H1 (cell line): ENCODE results near the gene RAB41. TPM values are rescaled to one million over a fixed set of nuclear protein-coding genes. Genes with fewer than 3 reads are reported as not detected.

Source experiments
- CTCF ChIA-PET: fragments of 300-600 bp; sonication (Branson Sonifier 250); formaldehyde crosslinking; loops from one replicate; lab custom pipeline; 2021; ENCODE audit not compliant: partially characterized antibody; lab: Charles Lee
- POLR2A ChIA-PET: fragments of 300-600 bp; sonication (Branson Sonifier 250); formaldehyde crosslinking; loops from one replicate; lab custom pipeline; 2021; ENCODE audit warnings: inconsistent platforms; ENCODE audit not compliant: partially characterized antibody; lab: Charles Lee
- DNase-seq, 2 experiments: peaks; one replicate each; pipeline versions ENCODE4 v3.0.0 to v3.0.0-alpha.2; 2010 to 2022; ENCODE audit warnings: low spot score in 2 of 2, low read depth in 1 of 2, mixed read lengths in 1 of 2
- FAIRE-seq: peaks from 2 replicates; lab custom pipeline; 2011; peaks lifted over from hg19 to GRCh38; lab: Jason Lieb, UNC
- H2AFZ ChIP-seq: 2 replicates; pipeline ENCODE4 v1.8.1; 2012; ENCODE audit warnings: low read length, inconsistent platforms
- H2AK5ac ChIP-seq: 2 replicates; pipeline ENCODE4 v1.6.1; 2013; ENCODE audit warnings: low read depth, low read length
- H2BK120ac ChIP-seq: replicated peaks from 2 replicates; pipeline ENCODE3; 2013; ENCODE audit warnings: low read depth, low read length, inconsistent platforms
- H2BK12ac ChIP-seq: 2 replicates; pipeline ENCODE4 v1.6.1; 2013; ENCODE audit warnings: low read depth, low read length
- H2BK15ac ChIP-seq: 2 replicates; pipeline ENCODE4 v1.6.1; 2013; ENCODE audit warnings: low read length
- H2BK20ac ChIP-seq: 2 replicates; pipeline ENCODE4 v1.6.1; 2013; ENCODE audit warnings: low read length
- H2BK5ac ChIP-seq: 2 replicates; pipeline ENCODE4 v1.6.1; 2013; ENCODE audit warnings: low read depth, low read length
- H3K14ac ChIP-seq: 2 replicates; pipeline ENCODE4 v1.6.1; 2013; ENCODE audit warnings: inconsistent platforms; ENCODE audit not compliant: insufficient read length
- H3K18ac ChIP-seq: 2 replicates; pipeline ENCODE4 v1.6.1; 2013; ENCODE audit warnings: low read length; ENCODE audit errors: extremely low read depth
- H3K23ac ChIP-seq: 2 replicates; pipeline ENCODE4 v1.6.1; 2013; ENCODE audit warnings: inconsistent platforms; ENCODE audit not compliant: insufficient read length
- H3K23me2 ChIP-seq: 2 replicates; pipeline ENCODE4 v1.6.1; 2013; ENCODE audit warnings: low read depth, low read length
- H3K27ac ChIP-seq: 2 replicates; pipeline ENCODE4 v1.6.1; 2011; ENCODE audit warnings: low read depth, low read length, inconsistent platforms
- H3K27me3 ChIP-seq, 4 experiments: replicated peaks in 1 of 4; 1 replicate in 1 of 4; 2 replicates in 3 of 4; pipeline versions ENCODE4 v1.6.1 to v1.8.1; 2011 to 2013; ENCODE audit warnings: low read length in 3 of 4, mild to moderate bottlenecking in 3 of 4, inconsistent platforms in 2 of 4, mixed read lengths in 2 of 4, moderate library complexity in 1 of 4; ENCODE audit not compliant: control insufficient read depth in 3 of 4, insufficient read depth in 3 of 4; ENCODE audit errors: extremely low read depth in 1 of 4
- H3K36me3 ChIP-seq, 4 experiments: 2 replicates each; pipeline versions ENCODE4 v1.6.1 to v1.8.1; 2011 to 2013; ENCODE audit warnings: mild to moderate bottlenecking in 4 of 4, low read length in 3 of 4, moderate library complexity in 2 of 4, control low read depth in 1 of 4, inconsistent platforms in 1 of 4; ENCODE audit not compliant: insufficient read depth in 4 of 4, control insufficient read depth in 2 of 4
- H3K4ac ChIP-seq: replicated peaks from 2 replicates; pipeline ENCODE3; 2013; ENCODE audit warnings: low read length, low read depth, mixed read lengths, inconsistent platforms; ENCODE audit not compliant: insufficient read length
- H3K4me1 ChIP-seq, 4 experiments: replicated peaks in 1 of 4; 1 replicate in 1 of 4; 2 replicates in 3 of 4; pipeline versions ENCODE4 v1.6.1 to v1.8.1; 2011 to 2013; ENCODE audit warnings: low read length in 3 of 4, inconsistent platforms in 2 of 4, mixed read lengths in 1 of 4; ENCODE audit not compliant: insufficient read depth in 4 of 4, control insufficient read depth in 3 of 4
- H3K4me2 ChIP-seq, 2 experiments: 2 replicates each; pipeline versions ENCODE4 v1.6.1 to v1.8.1; 2011 to 2013; ENCODE audit warnings: low read depth in 2 of 2, low read length in 2 of 2, control low read depth in 1 of 2, inconsistent platforms in 1 of 2, mild to moderate bottlenecking in 1 of 2; ENCODE audit not compliant: insufficient read depth in 1 of 2
- H3K4me3 ChIP-seq, 4 experiments: fragments of 200-600, 300-600 bp in 1 of 4; sonication (generic), shearing (Covaris generic), sonication (Bioruptor Twin) in 1 of 4; 2 replicates each; pipeline versions ENCODE4 v1.5.1 to v1.8.1; 2011 to 2016; ENCODE audit warnings: low read length in 4 of 4, low read depth in 3 of 4, control low read depth in 2 of 4, inconsistent platforms in 2 of 4, mild to moderate bottlenecking in 2 of 4, mixed read lengths in 1 of 4, moderate library complexity in 1 of 4; ENCODE audit not compliant: insufficient read depth in 2 of 4; ENCODE audit errors: extremely low read depth in 1 of 4
- H3K56ac ChIP-seq: replicated peaks from 2 replicates; pipeline ENCODE3; 2013; ENCODE audit warnings: low read depth, mild to moderate bottlenecking, mixed read lengths, low read length, inconsistent platforms; ENCODE audit not compliant: insufficient read length
- H3K79me1 ChIP-seq: 2 replicates; pipeline ENCODE4 v1.6.1; 2013; ENCODE audit warnings: low read depth, low read length, control low read depth
- H3K79me2 ChIP-seq, 2 experiments: 2 replicates each; pipeline versions ENCODE4 v1.6.1 to v1.8.1; 2012 to 2013; ENCODE audit warnings: low read length in 2 of 2, mild to moderate bottlenecking in 2 of 2, inconsistent platforms in 1 of 2; ENCODE audit not compliant: insufficient read depth in 2 of 2, control insufficient read depth in 1 of 2
- H3K9ac ChIP-seq, 4 experiments: replicated peaks in 1 of 4; 1 replicate in 1 of 4; 2 replicates in 3 of 4; pipeline versions ENCODE4 v1.6.1 to v1.8.1; 2011 to 2013; ENCODE audit warnings: low read depth in 3 of 4, low read length in 3 of 4, control low read depth in 2 of 4, mild to moderate bottlenecking in 2 of 4, moderate library complexity in 2 of 4, inconsistent platforms in 1 of 4; ENCODE audit errors: extremely low read depth in 1 of 4
- H3K9me3 ChIP-seq, 2 experiments: 2 replicates each; pipeline versions ENCODE4 v1.6.1 to v1.8.1; 2012 to 2013; ENCODE audit warnings: mild to moderate bottlenecking in 2 of 2, moderate library complexity in 2 of 2, control low read depth in 1 of 2, inconsistent platforms in 1 of 2, low read depth in 1 of 2, low read length in 1 of 2, mixed read lengths in 1 of 2; ENCODE audit not compliant: insufficient read depth in 2 of 2
- H4K20me1 ChIP-seq, 2 experiments: replicated peaks in 1 of 2; 2 replicates each; pipeline versions ENCODE3 to v1.8.1; 2011 to 2013; ENCODE audit warnings: inconsistent platforms in 2 of 2, low read length in 2 of 2, mild to moderate bottlenecking in 1 of 2; ENCODE audit not compliant: insufficient read depth in 2 of 2, control insufficient read depth in 1 of 2
- H4K5ac ChIP-seq: 2 replicates; pipeline ENCODE4 v1.6.1; 2013; ENCODE audit warnings: low read length, low read depth, mixed read lengths, inconsistent platforms; ENCODE audit not compliant: insufficient read length
- H4K8ac ChIP-seq: 2 replicates; pipeline ENCODE4 v1.8.0; 2013; ENCODE audit warnings: mild to moderate bottlenecking, moderate library complexity, low read length, inconsistent platforms; ENCODE audit not compliant: insufficient read depth; ENCODE audit errors: extremely low read depth
- H4K91ac ChIP-seq: replicated peaks from 2 replicates; pipeline ENCODE3; 2013; ENCODE audit warnings: low read length, mixed read lengths, inconsistent platforms; ENCODE audit not compliant: insufficient read length
- BACH1 ChIP-seq: IDR thresholded peaks from 2 replicates; pipeline ENCODE4 v1.6.1; 2012; ENCODE audit warnings: low read length, improper control_type of control experiment
- CREB1 ChIP-seq: IDR thresholded peaks from 2 replicates; pipeline ENCODE4 v1.6.1; 2012; ENCODE audit warnings: inconsistent platforms
- EGR1 ChIP-seq: IDR thresholded peaks from 2 replicates; pipeline ENCODE4 v1.6.1; 2011; ENCODE audit warnings: low read depth, low read length, borderline replicate concordance
- GTF2F1 ChIP-seq: IDR thresholded peaks from 2 replicates; pipeline ENCODE4 v1.6.1; 2012; ENCODE audit warnings: low read depth, low read length, improper control_type of control experiment, borderline replicate concordance
- JUN ChIP-seq: IDR thresholded peaks from 2 replicates; pipeline ENCODE4 v1.6.1; 2011; ENCODE audit warnings: low read depth, mild to moderate bottlenecking, improper control_type of control experiment, low read length
- JUND ChIP-seq: IDR thresholded peaks from 2 replicates; pipeline ENCODE4 v1.6.1; 2011; ENCODE audit warnings: mild to moderate bottlenecking, improper control_type of control experiment, low read length
- RAD21 ChIP-seq, 2 experiments: IDR thresholded peaks in 1 of 2; conservative IDR thresholded peaks in 1 of 2; 2 replicates each; pipeline ENCODE4 v1.6.1; 2011; ENCODE audit warnings: low read depth in 2 of 2, low read length in 2 of 2, improper control_type of control experiment in 1 of 2, inconsistent platforms in 1 of 2, mild to moderate bottlenecking in 1 of 2, moderate library complexity in 1 of 2
- SP4 ChIP-seq: IDR thresholded peaks from 2 replicates; pipeline ENCODE4 v1.6.1; 2012; ENCODE audit warnings: low read length, inconsistent platforms
- WGBS, 2 experiments: shearing (Covaris generic) in 1 of 2; methylation state at CpG; one replicate each; pipeline versions ENCODE4 v1.1.6 to v1.1.7; 2013 to 2015; ENCODE audit warnings: low lambda C conversion rate in 2 of 2, mixed read lengths in 2 of 2, inconsistent platforms in 1 of 2, low coverage in 1 of 2, missing lambda C conversion rate in 1 of 2; ENCODE audit not compliant: insufficient replicate concordance in 2 of 2, insufficient coverage in 1 of 2, insufficient read length in 1 of 2; ENCODE audit errors: extremely low coverage in 1 of 2, missing lambda C conversion rate in 1 of 2; 5-methylcytosine and 5-hydroxymethylcytosine counted together
- polyA plus RNA-seq, 7 experiments: library from polyadenylated mRNA; depleted of rRNA in 3 of 7; stranded (reverse) in 5 of 7; unstranded in 2 of 7; fragments of >200 nt in 5 of 7; fragments of 200-250 nt in 2 of 7; gene quantifications; 1 replicate in 5 of 7; 2 replicates in 1 of 7; 4 replicates in 1 of 7; pipeline versions ENCODE4 v1.2.1 to v1.2.3, GENCODE V29; 2011 to 2013; ENCODE audit warnings: missing spikeins in 2 of 7, mixed read lengths in 2 of 7
- total RNA-seq: library from RNA; stranded (reverse); fragmentation: NEBNext Ultra II Directional; extraction: Animal tissue kit (Norgen Biotek cat#: 25700); gene quantifications from 2 replicates; pipeline ENCODE4 v1.2.1, GENCODE V29; 2021
- TF ChIP-seq, protein P1 (sequence below), 3 experiments: IDR thresholded peaks; 1 replicate in 2 of 3; 2 replicates in 1 of 3; pipeline versions ENCODE4 v1.5.1 to v1.6.1; 2011; ENCODE audit warnings: low read length in 3 of 3, mild to moderate bottlenecking in 3 of 3, inconsistent platforms in 2 of 3, low read depth in 1 of 3, moderate library complexity in 1 of 3; ENCODE audit not compliant: insufficient read depth in 1 of 3; ENCODE audit errors: control extremely low read depth in 1 of 3
- TF ChIP-seq, protein P2 (sequence below): IDR thresholded peaks from 2 replicates; pipeline ENCODE4 v1.6.1; 2012; ENCODE audit warnings: low read length, inconsistent platforms

The RAB41 gene
- total and polyA plus RNA-seq, 2 of the 8 experiments (the other 6 are each of a cell fraction or from before 2014, with no cell fraction given) = not detected

DNA sequence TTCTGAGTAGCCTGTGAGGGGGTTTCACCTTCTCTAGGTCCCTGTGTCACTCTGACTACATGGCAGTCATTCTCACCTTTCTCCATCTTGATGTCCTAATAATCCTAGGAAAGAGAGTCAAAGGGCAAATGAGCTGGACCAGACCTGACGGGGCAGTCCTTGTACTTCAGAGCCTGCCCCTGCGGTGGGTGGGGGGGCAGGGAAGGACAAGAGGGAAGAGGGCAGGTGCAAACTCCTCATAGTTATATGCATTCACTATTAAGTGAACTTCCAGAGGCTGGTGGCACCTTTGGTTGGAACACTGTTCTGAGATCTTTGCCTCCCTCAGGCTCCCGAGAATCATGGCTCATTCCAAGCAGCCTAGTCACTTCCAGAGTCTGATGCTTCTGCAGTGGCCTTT, 47.6 kb upstream of the RAB41 start, which contains the start of gene AWAT1:
TSS of gene AWAT1 (plus strand) at position 301 of the 400 bp plus-strand sequence. CDS start at position 342, 41 bp downstream.
- Histone ChIP-seq H3K4ac (no peak within 1 kb of the TSS), H3K27ac (no peak within 1 kb of the TSS), H3K4me3 (no peak within 1 kb of the TSS), H2AK5ac (no peak within 1 kb of the TSS), H3K4me1 (no peaks in the 10 kb centered on the region), H4K8ac (no peak within 1 kb of the TSS), H3K9ac (no peak within 1 kb of the TSS), H4K5ac (no peak within 1 kb of the TSS), H2BK15ac (no peak within 1 kb of the TSS), H3K79me1 (no peaks in the 10 kb centered on the region), H2BK12ac (no peak within 1 kb of the TSS), H3K79me2 (no peaks in the 10 kb centered on the region), H2AFZ (no peak within 1 kb of the TSS), H3K23me2 (no peaks in the 10 kb centered on the region), H3K14ac (no peak within 1 kb of the TSS), H3K56ac (no peak within 1 kb of the TSS), H4K91ac (no peak within 1 kb of the TSS), H3K27me3 (no peaks in the 10 kb centered on the region), H4K20me1 (no peaks in the 10 kb centered on the region), H3K36me3 (no peaks in the 10 kb centered on the region), H3K9me3 (no peaks in the 10 kb centered on the region), H3K18ac (no peak within 1 kb of the TSS), H3K23ac (no peak within 1 kb of the TSS), H2BK20ac (no peak within 1 kb of the TSS), H3K4me2 (no peak within 1 kb of the TSS), H2BK5ac (no peak within 1 kb of the TSS), H2BK120ac (no peak within 1 kb of the TSS)
- ChIA-PET POLR2A (no interaction called here), CTCF (no interaction called here)
- FAIRE-seq = no peak
- WGBS, 2 experiments = no CpG with 5 or more reads among the region's 3 CpGs
- no peak for DNase-seq
- TF ChIP-seq RAD21 (IDR thresholded peaks at IDR 0.05 in 1 of 2, conservative IDR thresholded peaks at IDR 0.05 in 1 of 2; ENCODE audit: low read depth in 2 of 2, low read length in 2 of 2) (no peak), JUND (no peak), JUN (no peak), GTF2F1 (no peak), SP4 (no peak), BACH1 (no peak), CREB1 (no peak), EGR1 (no peak)
- TF ChIP-seq, protein P1, sequence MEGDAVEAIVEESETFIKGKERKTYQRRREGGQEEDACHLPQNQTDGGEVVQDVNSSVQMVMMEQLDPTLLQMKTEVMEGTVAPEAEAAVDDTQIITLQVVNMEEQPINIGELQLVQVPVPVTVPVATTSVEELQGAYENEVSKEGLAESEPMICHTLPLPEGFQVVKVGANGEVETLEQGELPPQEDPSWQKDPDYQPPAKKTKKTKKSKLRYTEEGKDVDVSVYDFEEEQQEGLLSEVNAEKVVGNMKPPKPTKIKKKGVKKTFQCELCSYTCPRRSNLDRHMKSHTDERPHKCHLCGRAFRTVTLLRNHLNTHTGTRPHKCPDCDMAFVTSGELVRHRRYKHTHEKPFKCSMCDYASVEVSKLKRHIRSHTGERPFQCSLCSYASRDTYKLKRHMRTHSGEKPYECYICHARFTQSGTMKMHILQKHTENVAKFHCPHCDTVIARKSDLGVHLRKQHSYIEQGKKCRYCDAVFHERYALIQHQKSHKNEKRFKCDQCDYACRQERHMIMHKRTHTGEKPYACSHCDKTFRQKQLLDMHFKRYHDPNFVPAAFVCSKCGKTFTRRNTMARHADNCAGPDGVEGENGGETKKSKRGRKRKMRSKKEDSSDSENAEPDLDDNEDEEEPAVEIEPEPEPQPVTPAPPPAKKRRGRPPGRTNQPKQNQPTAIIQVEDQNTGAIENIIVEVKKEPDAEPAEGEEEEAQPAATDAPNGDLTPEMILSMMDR (IDR thresholded peaks at IDR 0.05; ENCODE audit: control extremely low read depth in 1 of 3, insufficient read depth in 1 of 3, low read depth in 1 of 3, low read length in 3 of 3) = no peak
- TF ChIP-seq, protein P2, sequence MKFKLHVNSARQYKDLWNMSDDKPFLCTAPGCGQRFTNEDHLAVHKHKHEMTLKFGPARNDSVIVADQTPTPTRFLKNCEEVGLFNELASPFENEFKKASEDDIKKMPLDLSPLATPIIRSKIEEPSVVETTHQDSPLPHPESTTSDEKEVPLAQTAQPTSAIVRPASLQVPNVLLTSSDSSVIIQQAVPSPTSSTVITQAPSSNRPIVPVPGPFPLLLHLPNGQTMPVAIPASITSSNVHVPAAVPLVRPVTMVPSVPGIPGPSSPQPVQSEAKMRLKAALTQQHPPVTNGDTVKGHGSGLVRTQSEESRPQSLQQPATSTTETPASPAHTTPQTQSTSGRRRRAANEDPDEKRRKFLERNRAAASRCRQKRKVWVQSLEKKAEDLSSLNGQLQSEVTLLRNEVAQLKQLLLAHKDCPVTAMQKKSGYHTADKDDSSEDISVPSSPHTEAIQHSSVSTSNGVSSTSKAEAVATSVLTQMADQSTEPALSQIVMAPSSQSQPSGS = no peak
